ENCODE measurements around the gene AMBRA1. TPM values are rescaled to one million over a fixed set of nuclear protein-coding genes. Genes with fewer than 3 reads are reported as not detected.
A peak's percentile ranks its signal among the peaks of the same experiment; 100 is the strongest.

Gene AMBRA1
- total RNA-seq, 1 donor from 2014 or later, result 29.4 TPM

GRCh38 chr11:46616551-46617133 lies 22.8 kb upstream of the AMBRA1 start:
- H4K20me1 ChIP-seq (ENCODE audit: insufficient read depth, low read length), result peaks cover 7% of the 10 kb centered on the region
- peak overlapping the region; percentile 99 for H3K27ac ChIP-seq (ENCODE audit: low read depth, low read length)
- Mint-ChIP-seq H3K27me3 (ENCODE audit: low read depth, unreplicated experiment) (no peaks in the 10 kb centered on the region), H3K36me3 (ENCODE audit: low read depth, unreplicated experiment) (peaks cover 3% of the 10 kb centered on the region), H3K27ac (ENCODE audit: unreplicated experiment) (peak overlapping the region; percentile 100), H3K4me3 (ENCODE audit: unreplicated experiment) (peak overlapping the region; percentile 97), H3K9me3 (ENCODE audit: unreplicated experiment) (no peaks in the 10 kb centered on the region), H3K4me1 (ENCODE audit: low read depth, unreplicated experiment) (peaks cover 17% of the 10 kb centered on the region)
- H3K27me3 ChIP-seq (ENCODE audit: insufficient read depth, low read length), result no peaks in the 10 kb centered on the region
- DNase-seq (ENCODE audit: low read depth), result peak; percentile 62
- peaks cover 6% of the 10 kb centered on the region for H3K36me3 ChIP-seq (ENCODE audit: insufficient read depth, low read length)
- peak overlapping the region; percentile 94 for H3K4me2 ChIP-seq (ENCODE audit: low read length)
- peaks cover 44% of the 10 kb centered on the region for H3K79me2 ChIP-seq (ENCODE audit: insufficient read depth, low read length)
- no peaks in the 10 kb centered on the region for H3K9me3 ChIP-seq (ENCODE audit: insufficient read depth, low read depth, low read length)
- TF ChIP-seq EZH2 (IDR thresholded peaks at IDR 0.05; ENCODE audit: insufficient read depth, low read length) (no peak), CTCF (IDR thresholded peaks at IDR 0.05; ENCODE audit: insufficient read depth, low read depth, low read length) (no peak)
- peak overlapping the region; percentile 81 for H2AFZ ChIP-seq (ENCODE audit: low read depth, low read length)
- FAIRE-seq, result no peak
- H3K4me3 ChIP-seq (ENCODE audit: insufficient read depth, low read depth, low read length), result peak overlapping the region; percentile 98
- peak overlapping the region; percentile 100 for H3K9ac ChIP-seq (ENCODE audit: low read length)
- peaks cover 18% of the 10 kb centered on the region for H3K4me1 ChIP-seq (ENCODE audit: insufficient read depth, low read length)

GRCh38 chr11:46615756-46616155 lies 21.9 kb upstream of the AMBRA1 start:
- DNase-seq (ENCODE audit: low read depth), result no peak
- no peaks in the 10 kb centered on the region for H3K27me3 Mint-ChIP-seq (ENCODE audit: low read depth, unreplicated experiment)
- H3K4me1 Mint-ChIP-seq (ENCODE audit: low read depth, unreplicated experiment), result peaks cover 17% of the 10 kb centered on the region
- H3K36me3 Mint-ChIP-seq (ENCODE audit: low read depth, unreplicated experiment), result peaks cover 2% of the 10 kb centered on the region
- peak overlapping the region; percentile 98 for H3K4me3 ChIP-seq (ENCODE audit: insufficient read depth, low read depth, low read length)
- H3K27ac Mint-ChIP-seq (ENCODE audit: unreplicated experiment), result peak overlapping the region; percentile 100
- no peaks in the 10 kb centered on the region for H4K20me1 ChIP-seq (ENCODE audit: insufficient read depth, low read length)
- H3K9me3 Mint-ChIP-seq (ENCODE audit: unreplicated experiment), result no peaks in the 10 kb centered on the region
- H3K4me2 ChIP-seq (ENCODE audit: low read length), result peak overlapping the region; percentile 94
- TF ChIP-seq CTCF (IDR thresholded peaks at IDR 0.05; ENCODE audit: insufficient read depth, low read depth, low read length) (no peak), EZH2 (IDR thresholded peaks at IDR 0.05; ENCODE audit: insufficient read depth, low read length) (no peak)
- H3K4me1 ChIP-seq (ENCODE audit: insufficient read depth, low read length), result peaks cover 18% of the 10 kb centered on the region
- H3K9ac ChIP-seq (ENCODE audit: low read length), result peak overlapping the region; percentile 100
- H3K27ac ChIP-seq (ENCODE audit: low read depth, low read length), result peak overlapping the region; percentile 99
- no peaks in the 10 kb centered on the region for H3K27me3 ChIP-seq (ENCODE audit: insufficient read depth, low read length)
- no peak for FAIRE-seq
- peak overlapping the region; percentile 5 for H2AFZ ChIP-seq (ENCODE audit: low read depth, low read length)
- H3K79me2 ChIP-seq (ENCODE audit: insufficient read depth, low read length), result peaks cover 36% of the 10 kb centered on the region
- peak overlapping the region; percentile 97 for H3K4me3 Mint-ChIP-seq (ENCODE audit: unreplicated experiment)
- no peaks in the 10 kb centered on the region for H3K9me3 ChIP-seq (ENCODE audit: insufficient read depth, low read depth, low read length)
- H3K36me3 ChIP-seq (ENCODE audit: insufficient read depth, low read length), result no peaks in the 10 kb centered on the region

- peaks cover 15% of the 10 kb centered on the region for H3K4me1 Mint-ChIP-seq (ENCODE audit: low read depth, unreplicated experiment)
- no peaks in the 10 kb centered on the region for H3K27me3 Mint-ChIP-seq (ENCODE audit: low read depth, unreplicated experiment)
- no peak overlapping the region for H3K27ac ChIP-seq (ENCODE audit: low read depth, low read length)
- FAIRE-seq (no peak), DNase-seq (ENCODE audit: low read depth) (no peak)
- TF ChIP-seq EZH2 (IDR thresholded peaks at IDR 0.05; ENCODE audit: insufficient read depth, low read length) (no peak), CTCF (IDR thresholded peaks at IDR 0.05; ENCODE audit: insufficient read depth, low read depth, low read length) (no peak)
- no peak overlapping the region for H3K4me2 ChIP-seq (ENCODE audit: low read length)
- no peaks in the 10 kb centered on the region for H4K20me1 ChIP-seq (ENCODE audit: insufficient read depth, low read length)
- no peaks in the 10 kb centered on the region for H3K36me3 ChIP-seq (ENCODE audit: insufficient read depth, low read length)
- H3K36me3 Mint-ChIP-seq (ENCODE audit: low read depth, unreplicated experiment), result no peaks in the 10 kb centered on the region
- H3K27ac Mint-ChIP-seq (ENCODE audit: unreplicated experiment), result no peak overlapping the region
- H3K79me2 ChIP-seq (ENCODE audit: insufficient read depth, low read length), result peaks cover 3% of the 10 kb centered on the region
- no peaks in the 10 kb centered on the region for H3K9me3 ChIP-seq (ENCODE audit: insufficient read depth, low read depth, low read length)
- H3K27me3 ChIP-seq (ENCODE audit: insufficient read depth, low read length), result no peaks in the 10 kb centered on the region
- H3K4me3 ChIP-seq (ENCODE audit: insufficient read depth, low read depth, low read length), result no peak overlapping the region
- H3K9ac ChIP-seq (ENCODE audit: low read length), result no peak overlapping the region
- no peak overlapping the region for H3K4me3 Mint-ChIP-seq (ENCODE audit: unreplicated experiment)
- H3K4me1 ChIP-seq (ENCODE audit: insufficient read depth, low read length), result peaks cover 9% of the 10 kb centered on the region
- H2AFZ ChIP-seq (ENCODE audit: low read depth, low read length), result no peak overlapping the region
- H3K9me3 Mint-ChIP-seq (ENCODE audit: unreplicated experiment), result no peaks in the 10 kb centered on the region
Measured at GRCh38 chr11:46612326-46612725, 18.5 kb upstream of the AMBRA1 start.
